Keratinocyte (primary cell): ENCODE data around the gene DOK6. TPM values are rescaled to one million over a fixed set of nuclear protein-coding genes. Genes with fewer than 3 reads are reported as not detected.

Source experiments
- DNase-seq: peaks from one replicate; pipeline ENCODE4 v3.0.0-alpha.2; 2011; ENCODE audit warnings: low read depth, missing footprints, low spot score
- FAIRE-seq: peaks from 2 replicates; lab custom pipeline; 2011; peaks lifted over from hg19 to GRCh38; lab: Jason Lieb, UNC
- H2AFZ ChIP-seq: 2 replicates; pipeline ENCODE4 v1.6.0; 2012; ENCODE audit warnings: low read length, control low read depth, inconsistent platforms; ENCODE audit not compliant: control insufficient read depth
- H3K27ac ChIP-seq: 2 replicates; pipeline ENCODE4 v1.5.1; 2011; ENCODE audit warnings: low read length; ENCODE audit not compliant: control insufficient read depth, insufficient read depth
- H3K27me3 ChIP-seq: 3 replicates; pipeline ENCODE4 v1.6.0; 2011; ENCODE audit warnings: low read length; ENCODE audit not compliant: control insufficient read depth, insufficient read depth; ENCODE audit errors: extremely low read depth
- H3K36me3 ChIP-seq, 2 experiments: 2 replicates in 1 of 2; 3 replicates in 1 of 2; pipeline ENCODE4 v1.5.1; 2011; ENCODE audit warnings: low read length in 2 of 2, mild to moderate bottlenecking in 1 of 2; ENCODE audit not compliant: control insufficient read depth in 2 of 2, insufficient read depth in 2 of 2; ENCODE audit errors: extremely low read depth in 1 of 2
- H3K4me1 ChIP-seq: 3 replicates; pipeline ENCODE4 v1.5.1; 2011; ENCODE audit warnings: low read length; ENCODE audit not compliant: control insufficient read depth, insufficient read depth; ENCODE audit errors: extremely low read depth
- H3K4me2 ChIP-seq: 3 replicates; pipeline ENCODE4 v1.6.0; 2011; ENCODE audit warnings: low read depth, low read length; ENCODE audit not compliant: control insufficient read depth, insufficient read depth; ENCODE audit errors: extremely low read depth
- H3K4me3 ChIP-seq, 3 experiments: fragments of 200-600 bp in 1 of 3; sonication (generic) in 1 of 3; 2 replicates in 2 of 3; 3 replicates in 1 of 3; pipeline ENCODE4 v1.5.1; 2011 to 2016; ENCODE audit warnings: low read length in 3 of 3, mild to moderate bottlenecking in 3 of 3, control low read depth in 2 of 3, inconsistent platforms in 1 of 3, low read depth in 1 of 3, mixed read lengths in 1 of 3, mixed run types in 1 of 3, moderate library complexity in 1 of 3; ENCODE audit not compliant: control insufficient read depth in 2 of 3, insufficient read depth in 2 of 3; ENCODE audit errors: extremely low read depth in 1 of 3
- H3K79me2 ChIP-seq: 2 replicates; pipeline ENCODE4 v1.6.0; 2012; ENCODE audit warnings: low read length; ENCODE audit not compliant: control insufficient read depth, insufficient read depth
- H3K9ac ChIP-seq: 3 replicates; pipeline ENCODE4 v1.6.0; 2011; ENCODE audit warnings: low read length; ENCODE audit not compliant: control insufficient read depth, insufficient read depth; ENCODE audit errors: extremely low read depth
- H3K9me1 ChIP-seq: 3 replicates; pipeline ENCODE4 v1.6.0; 2011; ENCODE audit warnings: low read length; ENCODE audit not compliant: control insufficient read depth, insufficient read depth; ENCODE audit errors: extremely low read depth
- H3K9me3 ChIP-seq: 2 replicates; pipeline ENCODE4 v1.5.1; 2012; ENCODE audit warnings: low read depth, low read length; ENCODE audit not compliant: control insufficient read depth
- H4K20me1 ChIP-seq: 3 replicates; pipeline ENCODE4 v1.6.0; 2011; ENCODE audit warnings: low read length; ENCODE audit not compliant: control insufficient read depth, insufficient read depth; ENCODE audit errors: extremely low read depth
- EZH2 ChIP-seq: IDR thresholded peaks from one replicate; pipeline ENCODE4 v1.6.1; 2012; ENCODE audit warnings: inconsistent platforms, mild to moderate bottlenecking, low read length, moderate library complexity
- dilution Hi-C: fragments of 300-500 bp; cut with MboI; formaldehyde crosslinking; loops from one replicate; pipeline ENCODE4 v1.7.0; 2020; ENCODE audit warnings: low sequenced_read_pairs; ENCODE audit not compliant: extremely low pct_ligation_motif_present
- polyA plus RNA-seq, 5 experiments: library from polyadenylated mRNA; depleted of rRNA in 3 of 5; stranded (reverse) in 3 of 5; stranded (forward) in 1 of 5; unstranded in 1 of 5; fragments of >200 nt; gene quantifications; 1 replicate in 1 of 5; 2 replicates in 3 of 5; 3 replicates in 1 of 5; pipeline versions ENCODE4 v1.2.1 to v1.2.3, GENCODE V29; 2011 to 2012; ENCODE audit warnings: missing spikeins in 2 of 5, low read depth in 1 of 5, low replicate concordance in 1 of 5
- TF ChIP-seq, protein P1 (sequence below), 3 experiments: IDR thresholded peaks in 1 of 3; conservative IDR thresholded peaks in 1 of 3; optimal IDR thresholded peaks in 1 of 3; 2 replicates in 2 of 3; 3 replicates in 1 of 3; pipeline versions ENCODE3 to v1.5.1; 2011; ENCODE audit warnings: low read length in 3 of 3, mild to moderate bottlenecking in 3 of 3, moderate library complexity in 2 of 3, control low read depth in 1 of 3, inconsistent platforms in 1 of 3; ENCODE audit not compliant: insufficient read depth in 2 of 3; ENCODE audit errors: extremely low read depth in 1 of 3

DOK6 gene
- polyA plus RNA-seq, 1 donor (not counting 4 experiments of a cell fraction or from before 2014, with no cell fraction given), result not detected

GRCh38 chr18:69590150-69590549 lies 189.5 kb downstream of the DOK6 start:
- DNase-seq, result no peak
- no peak overlapping the region for H3K4me2 ChIP-seq
- dilution Hi-C loops, result no loop called here

DNA sequence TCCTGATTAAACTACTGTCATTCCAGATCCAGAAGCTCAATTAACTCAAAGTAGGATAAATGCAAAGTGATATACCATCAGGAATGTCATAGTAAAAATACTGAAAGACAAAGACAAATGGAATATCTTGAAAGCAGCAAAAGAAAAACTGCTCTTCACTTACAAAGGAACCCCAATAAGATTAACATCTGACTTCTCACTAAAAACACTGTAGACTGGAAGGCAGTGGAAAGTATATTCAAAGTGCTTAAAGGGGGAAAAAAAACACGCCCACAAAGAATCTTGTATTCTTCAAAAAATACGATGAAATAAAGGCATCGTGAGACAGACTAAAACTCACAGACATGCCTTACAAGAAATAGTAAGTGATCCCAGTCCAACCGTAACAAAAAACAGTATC lies 195.7 kb downstream of the DOK6 start:
- Histone ChIP-seq H3K79me2 (no peaks in the 10 kb centered on the region), H3K27ac (no peak overlapping the region), H3K4me2 (no peak overlapping the region), H3K4me1 (no peaks in the 10 kb centered on the region), H3K4me3 (no peak overlapping the region), H2AFZ (no peak overlapping the region), H3K9ac (no peak overlapping the region), H3K27me3 (no peaks in the 10 kb centered on the region), H4K20me1 (no peaks in the 10 kb centered on the region), H3K9me1 (no peaks in the 10 kb centered on the region), H3K36me3 (no peaks in the 10 kb centered on the region), H3K9me3 (no peaks in the 10 kb centered on the region)
- FAIRE-seq (no peak), DNase-seq (no peak)
- no peak for TF ChIP-seq EZH2
- TF ChIP-seq, protein P1, sequence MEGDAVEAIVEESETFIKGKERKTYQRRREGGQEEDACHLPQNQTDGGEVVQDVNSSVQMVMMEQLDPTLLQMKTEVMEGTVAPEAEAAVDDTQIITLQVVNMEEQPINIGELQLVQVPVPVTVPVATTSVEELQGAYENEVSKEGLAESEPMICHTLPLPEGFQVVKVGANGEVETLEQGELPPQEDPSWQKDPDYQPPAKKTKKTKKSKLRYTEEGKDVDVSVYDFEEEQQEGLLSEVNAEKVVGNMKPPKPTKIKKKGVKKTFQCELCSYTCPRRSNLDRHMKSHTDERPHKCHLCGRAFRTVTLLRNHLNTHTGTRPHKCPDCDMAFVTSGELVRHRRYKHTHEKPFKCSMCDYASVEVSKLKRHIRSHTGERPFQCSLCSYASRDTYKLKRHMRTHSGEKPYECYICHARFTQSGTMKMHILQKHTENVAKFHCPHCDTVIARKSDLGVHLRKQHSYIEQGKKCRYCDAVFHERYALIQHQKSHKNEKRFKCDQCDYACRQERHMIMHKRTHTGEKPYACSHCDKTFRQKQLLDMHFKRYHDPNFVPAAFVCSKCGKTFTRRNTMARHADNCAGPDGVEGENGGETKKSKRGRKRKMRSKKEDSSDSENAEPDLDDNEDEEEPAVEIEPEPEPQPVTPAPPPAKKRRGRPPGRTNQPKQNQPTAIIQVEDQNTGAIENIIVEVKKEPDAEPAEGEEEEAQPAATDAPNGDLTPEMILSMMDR (optimal IDR thresholded peaks at IDR 0.05 in 1 of 3, IDR thresholded peaks at IDR 0.05 in 1 of 3, conservative IDR thresholded peaks at IDR 0.05 in 1 of 3; ENCODE audit: extremely low read depth in 1 of 3, insufficient read depth in 2 of 3, low read length in 3 of 3), result no peak
- dilution Hi-C loops, result no loop called here

More at GRCh38 chr18:69590150-69590549, 189.5 kb downstream of the DOK6 start:
- Histone ChIP-seq H3K36me3 (no peaks in the 10 kb centered on the region), H3K9ac (no peak overlapping the region), H3K9me3 (no peaks in the 10 kb centered on the region), H3K27me3 (no peaks in the 10 kb centered on the region), H4K20me1 (no peaks in the 10 kb centered on the region), H3K9me1 (no peaks in the 10 kb centered on the region), H3K79me2 (no peaks in the 10 kb centered on the region), H3K4me1 (no peaks in the 10 kb centered on the region), H2AFZ (no peak overlapping the region), H3K27ac (no peak overlapping the region), H3K4me3 (no peak overlapping the region)
- no peak for FAIRE-seq
- no peak for TF ChIP-seq EZH2
- TF ChIP-seq, protein P1 (optimal IDR thresholded peaks at IDR 0.05 in 1 of 3, IDR thresholded peaks at IDR 0.05 in 1 of 3, conservative IDR thresholded peaks at IDR 0.05 in 1 of 3; ENCODE audit: extremely low read depth in 1 of 3, insufficient read depth in 2 of 3, low read length in 3 of 3), result no peak
